ENCODE data around the gene KIF1A.
"Not testable (repeated sequence)": the region's sequence is repeated elsewhere in the genome, so short reads cannot be mapped to it uniquely, and the experiment has no call there.

KIF1A gene

GRCh38 chr2:240847817-240848216 is 27.8 kb upstream of the KIF1A start:
- DNase-seq = no peak

- no peak for DNase-seq
Observed at GRCh38 chr2:240846873-240847595, 27.0 kb upstream of the KIF1A start.

- not testable (repeated sequence) for DNase-seq
Observed at GRCh38 chr2:240846309-240846708, 26.3 kb upstream of the KIF1A start.

GRCh38 chr2:240840435-240841060 is 20.5 kb upstream of the KIF1A start:
- peak; percentile 19 to 24 for DNase-seq

GRCh38 chr2:240839152-240840143 is 19.4 kb upstream of the KIF1A start:
- DNase-seq = no peak

GRCh38 chr2:240837621-240838020 is 17.6 kb upstream of the KIF1A start:
- no peak for DNase-seq

- DNase-seq = no peak
Observed at GRCh38 chr2:240836781-240837467, 16.9 kb upstream of the KIF1A start.

GRCh38 chr2:240835528-240835927 is 15.5 kb upstream of the KIF1A start:
- DNase-seq = no peak

GRCh38 chr2:240834377-240834975 is 14.5 kb upstream of the KIF1A start:
- no peak for DNase-seq

GRCh38 chr2:240833724-240834285 is 13.8 kb upstream of the KIF1A start:
- DNase-seq = no peak

GRCh38 chr2:240832921-240833494 is 13.0 kb upstream of the KIF1A start:
- DNase-seq = no peak

- peak; percentile 76 to 95 for DNase-seq
Observed at GRCh38 chr2:240832205-240832727, 12.2 kb upstream of the KIF1A start.

GRCh38 chr2:240831594-240832204 is 11.7 kb upstream of the KIF1A start:
- no peak for DNase-seq

GRCh38 chr2:240825476-240825875 is 5.5 kb upstream of the KIF1A start:
- DNase-seq = no peak

GRCh38 chr2:240823449-240824336 is 3.7 kb upstream of the KIF1A start:
- no peak for DNase-seq

GRCh38 chr2:240822280-240822847 is 2.3 kb upstream of the KIF1A start:
- no peak for DNase-seq

GRCh38 chr2:240821429-240821778 is 1.4 kb upstream of the KIF1A start:
- DNase-seq = no peak

- no peak for DNase-seq
Observed at GRCh38 chr2:240820607-240821428, 799 bp upstream of the KIF1A start.
